Endodermal cell (in vitro differentiated cells): ENCODE results near the gene CMC2. TPM values are rescaled to one million over a fixed set of nuclear protein-coding genes. Genes with fewer than 3 reads are reported as not detected.

Source experiments
- DNase-seq: peaks from one replicate; pipeline ENCODE4 v3.0.0-alpha.2; 2017
- H3K27ac ChIP-seq: 2 replicates; pipeline ENCODE4 v1.5.1; 2013; ENCODE audit warnings: mild to moderate bottlenecking, low read depth, low read length, moderate library complexity
- H3K27me3 ChIP-seq: 2 replicates; pipeline ENCODE4 v1.6.1; 2013; ENCODE audit warnings: mild to moderate bottlenecking, low read length, moderate library complexity; ENCODE audit not compliant: insufficient read depth, control insufficient read depth, poor library complexity, severe bottlenecking
- H3K36me3 ChIP-seq: 2 replicates; pipeline ENCODE4 v1.7.0; 2013; ENCODE audit warnings: mild to moderate bottlenecking, low read length, moderate library complexity; ENCODE audit not compliant: control insufficient read depth, insufficient read depth
- H3K4me1 ChIP-seq: one replicate; pipeline ENCODE4 v1.7.0; 2013; ENCODE audit warnings: low read length; ENCODE audit not compliant: control insufficient read depth, insufficient read depth
- H3K4me3 ChIP-seq: 2 replicates; pipeline ENCODE4 v1.5.1; 2013; ENCODE audit warnings: mild to moderate bottlenecking, low read length, moderate library complexity
- H3K9ac ChIP-seq: 2 replicates; pipeline ENCODE4 v1.6.1; 2013; ENCODE audit warnings: mild to moderate bottlenecking, low read length, moderate library complexity; ENCODE audit not compliant: poor library complexity, severe bottlenecking; ENCODE audit errors: extremely low read depth
- H3K9me3 ChIP-seq: 2 replicates; pipeline ENCODE4 v1.6.1; 2013; ENCODE audit warnings: mild to moderate bottlenecking, low read length, moderate library complexity; ENCODE audit not compliant: control insufficient read depth
- H3K27ac Mint-ChIP-seq: 2 replicates; pipeline ENCODE4 v1.8.0; 2020; ENCODE audit warnings: mixed read lengths
- H3K27me3 Mint-ChIP-seq: 2 replicates; pipeline ENCODE4 v1.8.0; 2021; ENCODE audit warnings: mild to moderate bottlenecking, mixed read lengths; ENCODE audit not compliant: insufficient read depth
- H3K36me3 Mint-ChIP-seq: 2 replicates; pipeline ENCODE4 v1.8.0; 2020; ENCODE audit warnings: low read depth, mixed read lengths
- H3K4me1 Mint-ChIP-seq: 2 replicates; pipeline ENCODE4 v1.8.0; 2020; ENCODE audit warnings: mixed read lengths
- H3K4me3 Mint-ChIP-seq: 2 replicates; pipeline ENCODE4 v1.8.0; 2020; ENCODE audit warnings: mild to moderate bottlenecking, moderate library complexity, mixed read lengths
- H3K9me3 Mint-ChIP-seq: 2 replicates; pipeline ENCODE4 v1.8.0; 2020; ENCODE audit warnings: mild to moderate bottlenecking, mixed read lengths
- WGBS, 2 experiments: methylation state at CpG; one replicate each; pipeline versions ENCODE4 v1.1.5 to v1.1.7; 2013; ENCODE audit warnings: missing lambda C conversion rate in 2 of 2, mixed read lengths in 1 of 2; ENCODE audit not compliant: insufficient coverage in 1 of 2, insufficient read length in 1 of 2; 5-methylcytosine and 5-hydroxymethylcytosine counted together
- total RNA-seq, 2 donors: library from RNA; stranded (reverse); fragmentation: NEBNext Ultra II Directional in 1 of 2; extraction: Animal tissue kit (Norgen Biotek cat#: 25700) in 1 of 2; gene quantifications; 2 replicates in 1 of 2; 3 replicates in 1 of 2; pipeline ENCODE4 v1.2.1, GENCODE V29; 2021
- TF ChIP-seq, protein P1 (sequence below): fragments of 200-600 bp; sonication (generic); conservative IDR thresholded peaks from 2 replicates; pipeline ENCODE4 v1.5.0; 2021; ENCODE audit warnings: antibody characterized with exemption, mild to moderate bottlenecking

The CMC2 gene
- total RNA-seq, 2 donors from 2014 or later: 73.8 to 103 TPM

- Mint-ChIP-seq H3K27me3 (no peaks in the 10 kb centered on the region), H3K9me3 (peaks cover 6% of the 10 kb centered on the region), H3K27ac (no peak overlapping the region), H3K4me1 (peaks cover 12% of the 10 kb centered on the region), H3K4me3 (no peak overlapping the region), H3K36me3 (peaks cover 16% of the 10 kb centered on the region)
- H3K4me3 ChIP-seq: no peak overlapping the region
- H3K4me1 ChIP-seq: no peaks in the 10 kb centered on the region
- H3K9ac ChIP-seq: no peak overlapping the region
- H3K27me3 ChIP-seq: no peaks in the 10 kb centered on the region
- no peak overlapping the region for H3K27ac ChIP-seq
- 80 to 87% methylated on average over 9 to 11 of the region's 11 CpGs for WGBS, 2 experiments
- TF ChIP-seq, protein P1, sequence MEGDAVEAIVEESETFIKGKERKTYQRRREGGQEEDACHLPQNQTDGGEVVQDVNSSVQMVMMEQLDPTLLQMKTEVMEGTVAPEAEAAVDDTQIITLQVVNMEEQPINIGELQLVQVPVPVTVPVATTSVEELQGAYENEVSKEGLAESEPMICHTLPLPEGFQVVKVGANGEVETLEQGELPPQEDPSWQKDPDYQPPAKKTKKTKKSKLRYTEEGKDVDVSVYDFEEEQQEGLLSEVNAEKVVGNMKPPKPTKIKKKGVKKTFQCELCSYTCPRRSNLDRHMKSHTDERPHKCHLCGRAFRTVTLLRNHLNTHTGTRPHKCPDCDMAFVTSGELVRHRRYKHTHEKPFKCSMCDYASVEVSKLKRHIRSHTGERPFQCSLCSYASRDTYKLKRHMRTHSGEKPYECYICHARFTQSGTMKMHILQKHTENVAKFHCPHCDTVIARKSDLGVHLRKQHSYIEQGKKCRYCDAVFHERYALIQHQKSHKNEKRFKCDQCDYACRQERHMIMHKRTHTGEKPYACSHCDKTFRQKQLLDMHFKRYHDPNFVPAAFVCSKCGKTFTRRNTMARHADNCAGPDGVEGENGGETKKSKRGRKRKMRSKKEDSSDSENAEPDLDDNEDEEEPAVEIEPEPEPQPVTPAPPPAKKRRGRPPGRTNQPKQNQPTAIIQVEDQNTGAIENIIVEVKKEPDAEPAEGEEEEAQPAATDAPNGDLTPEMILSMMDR: no peak
- DNase-seq: no peak
- no peaks in the 10 kb centered on the region for H3K9me3 ChIP-seq
- H3K36me3 ChIP-seq: peaks cover 6% of the 10 kb centered on the region
Measured at GRCh38 chr16:81003610-81004460, 2.9 kb downstream of the CMC2 start.

DNA sequence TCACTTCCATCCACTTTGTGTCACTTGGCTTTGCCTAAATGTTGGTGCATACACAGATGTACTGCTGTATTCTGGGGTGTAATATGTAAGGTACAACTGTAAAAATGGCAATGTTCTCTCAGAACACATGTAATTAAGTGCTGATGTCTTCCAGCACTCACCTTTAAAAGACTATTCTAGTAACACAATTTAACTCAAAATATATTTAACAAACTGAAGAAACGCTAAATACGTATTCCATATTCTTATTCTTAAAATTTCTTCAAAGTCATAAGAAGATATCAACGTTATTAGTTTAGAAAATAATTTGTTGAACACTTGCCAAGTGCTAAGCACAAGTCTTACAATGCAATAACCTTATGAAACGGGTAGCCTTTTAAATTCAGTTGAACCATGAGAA is 3.6 kb downstream of the CMC2 start:
- no peak overlapping the region for H3K9ac ChIP-seq
- no peak overlapping the region for H3K27ac ChIP-seq
- Mint-ChIP-seq H3K4me1 (peaks cover 12% of the 10 kb centered on the region), H3K27ac (no peak overlapping the region), H3K36me3 (peaks cover 18% of the 10 kb centered on the region), H3K27me3 (no peaks in the 10 kb centered on the region), H3K4me3 (no peak overlapping the region), H3K9me3 (peaks cover 6% of the 10 kb centered on the region)
- no peaks in the 10 kb centered on the region for H3K4me1 ChIP-seq
- peaks cover 6% of the 10 kb centered on the region for H3K36me3 ChIP-seq
- H3K9me3 ChIP-seq: no peaks in the 10 kb centered on the region
- WGBS, 2 experiments: 95 to 96% methylated on average over 3 to 4 of the region's 4 CpGs
- no peak for DNase-seq
- no peaks in the 10 kb centered on the region for H3K27me3 ChIP-seq
- no peak overlapping the region for H3K4me3 ChIP-seq
- TF ChIP-seq, protein P1: no peak

- DNase-seq: no peak
- Mint-ChIP-seq H3K9me3 (peaks cover 6% of the 10 kb centered on the region), H3K36me3 (peaks cover 18% of the 10 kb centered on the region), H3K27ac (no peak overlapping the region), H3K4me1 (peaks cover 21% of the 10 kb centered on the region), H3K27me3 (no peaks in the 10 kb centered on the region), H3K4me3 (no peak overlapping the region)
- Histone ChIP-seq H3K9me3 (no peaks in the 10 kb centered on the region), H3K9ac (no peak overlapping the region), H3K27ac (no peak overlapping the region), H3K27me3 (no peaks in the 10 kb centered on the region), H3K4me1 (peaks cover 5% of the 10 kb centered on the region), H3K4me3 (no peak overlapping the region), H3K36me3 (peaks cover 12% of the 10 kb centered on the region)
- 99 to 100% methylated on average over 3 to 5 of the region's 5 CpGs for WGBS, 2 experiments
- TF ChIP-seq, protein P1: no peak
Measured at GRCh38 chr16:81001330-81001729, 5.4 kb downstream of the CMC2 start.
